ENCODE data around the gene LRRC8B. TPM values are rescaled to one million over a fixed set of nuclear protein-coding genes. Genes with fewer than 3 reads are reported as not detected.

The LRRC8B gene
- total and polyA plus RNA-seq, 2 of the 13 experiments (the other 11 are each of a cell fraction or from before 2014, with no cell fraction given), result 4.9 to 7.6 TPM

- intact Hi-C loops (cut with micrococcal nuclease; ENCODE audit: unreplicated experiment), result no loop called here
- TF ChIP-seq ZNF747 (CRISPR knock-in tag; IDR thresholded peaks at IDR 0.05; ENCODE audit: borderline replicate concordance) (no peak), ZNF746 (CRISPR knock-in tag; IDR thresholded peaks at IDR 0.05) (no peak), SAP130 (CRISPR knock-in tag; IDR thresholded peaks at IDR 0.05; ENCODE audit: low read depth) (no peak), ZNF740 (CRISPR knock-in tag; IDR thresholded peaks at IDR 0.05) (no peak), GMEB1 (CRISPR knock-in tag; IDR thresholded peaks at IDR 0.05; ENCODE audit: borderline replicate concordance) (no peak)
- no TSS peak for BruUV-seq (replicated peaks)
Measured at GRCh38 chr1:89624314-89624713, 99.7 kb downstream of the LRRC8B start.

GRCh38 chr1:89624715-89625323, 100.2 kb downstream of the LRRC8B start:
- no peak overlapping the region for H3K9ac ChIP-seq (ENCODE audit: insufficient read depth, low read depth, low read length)
- no TSS peak for BruUV-seq (replicated peaks)
- ChIA-PET POLR2A (no interaction called here), CTCF (ENCODE audit: low intra/inter-chr PET ratio, low total read pairs) (no interaction called here)
- DNase-seq (ENCODE audit: low spot score) (no peak), ATAC-seq (no peak), FAIRE-seq (no peak)
- H3K4me1 ChIP-seq (ENCODE audit: insufficient read depth, low read length), result peaks cover 8% of the 10 kb centered on the region; the same call in 1 of the 2 replicates
- no peaks in the 10 kb centered on the region for H3K27me3 ChIP-seq (ENCODE audit: control insufficient read depth in 1 of 2, insufficient read depth in 2 of 2, low read length in 2 of 2)
- no peaks in the 10 kb centered on the region for H4K20me1 ChIP-seq (ENCODE audit: insufficient read depth, low read length)
- WGBS (ENCODE audit: low lambda C conversion rate), result 64% methylated on average over 4 of the region's 4 CpGs
- H3K79me2 ChIP-seq (ENCODE audit: insufficient read depth, low read length), result no peaks in the 10 kb centered on the region
- H2AFZ ChIP-seq (ENCODE audit: low read length), result no peak overlapping the region
- intact Hi-C loops (cut with micrococcal nuclease; ENCODE audit: unreplicated experiment) (no loop called here), in situ Hi-C loops (cut with HindIII; ENCODE audit: extremely low pct_ligation_motif_present, low pct_unique_long_range_greater_than_20kb) (no loop called here)
- H3K4me2 ChIP-seq (ENCODE audit: low read depth, low read length), result no peak overlapping the region
- H3K36me3 ChIP-seq (replicated peaks in 1 of 2; ENCODE audit: control insufficient read depth in 1 of 2, insufficient read depth in 2 of 2, low read length in 2 of 2), result no peaks in the 10 kb centered on the region
- no peak overlapping the region for H3K4me3 ChIP-seq (replicated peaks in 1 of 3; ENCODE audit: insufficient read depth in 1 of 3, low read depth in 2 of 3, low read length in 3 of 3)
- H3K9me3 ChIP-seq (ENCODE audit: low read length), result no peaks in the 10 kb centered on the region
- no peak for TF ChIP-seq SIN3A (IDR thresholded peaks at IDR 0.05; ENCODE audit: borderline replicate concordance, low read depth, low read length)
- TF ChIP-seq TFDP2 (CRISPR knock-in tag; IDR thresholded peaks at IDR 0.05), result no peak
- no peak for TF ChIP-seq ATF3 (CRISPR knock-in tag; IDR thresholded peaks at IDR 0.05)
- H3K27ac ChIP-seq (ENCODE audit: extremely low read length, insufficient read depth, low read length), result no peak overlapping the region

More at GRCh38 chr1:89624314-89624713, 99.7 kb downstream of the LRRC8B start:
- in situ Hi-C loops (cut with HindIII; ENCODE audit: extremely low pct_ligation_motif_present, low pct_unique_long_range_greater_than_20kb), result no loop called here
- no peak overlapping the region for H3K4me3 ChIP-seq (replicated peaks in 1 of 3; ENCODE audit: insufficient read depth in 1 of 3, low read depth in 2 of 3, low read length in 3 of 3)
- no peaks in the 10 kb centered on the region for H3K79me2 ChIP-seq (ENCODE audit: insufficient read depth, low read length)
- DNase-seq (ENCODE audit: low spot score), result no peak
- 82% methylated on average over 1 of the region's 1 CpG for WGBS (ENCODE audit: low lambda C conversion rate)
- no peaks in the 10 kb centered on the region for H3K9me3 ChIP-seq (ENCODE audit: low read length)
- H3K4me1 ChIP-seq (ENCODE audit: insufficient read depth, low read length), result peaks cover 8% of the 10 kb centered on the region; the same call in 1 of the 2 replicates
- ChIA-PET CTCF (ENCODE audit: low intra/inter-chr PET ratio, low total read pairs) (no interaction called here), POLR2A (no interaction called here)
- H3K9ac ChIP-seq (ENCODE audit: insufficient read depth, low read depth, low read length), result no peak overlapping the region
- no peak overlapping the region for H3K4me2 ChIP-seq (ENCODE audit: low read depth, low read length)
- H3K27ac ChIP-seq (ENCODE audit: extremely low read length, insufficient read depth, low read length), result no peak overlapping the region
- H2AFZ ChIP-seq (ENCODE audit: low read length), result no peak overlapping the region
- ATAC-seq, result no peak
- H3K27me3 ChIP-seq (ENCODE audit: control insufficient read depth in 1 of 2, insufficient read depth in 2 of 2, low read length in 2 of 2), result no peaks in the 10 kb centered on the region
- no peaks in the 10 kb centered on the region for H3K36me3 ChIP-seq (replicated peaks in 1 of 2; ENCODE audit: control insufficient read depth in 1 of 2, insufficient read depth in 2 of 2, low read length in 2 of 2)
- no peak for FAIRE-seq
- no peaks in the 10 kb centered on the region for H4K20me1 ChIP-seq (ENCODE audit: insufficient read depth, low read length)
